GM10248 (cell line): ENCODE measurements around the gene TDRD12.
"Not testable (repeated sequence)": the region's sequence is repeated elsewhere in the genome, so short reads cannot be mapped to it uniquely, and the experiment has no call there.

Experiments used
- CTCF ChIA-PET: fragments of 300-600 bp; sonication (Branson Sonifier 250); formaldehyde crosslinking; extraction: SDS; loops from one replicate; lab custom pipeline; 2021; ENCODE audit warnings: antibody characterized with exemption; lab: Yijun Ruan, JAX
- POLR2A ChIA-PET: fragments of 350-650 bp; sonication (Branson Sonifier 250); formaldehyde crosslinking; extraction: SDS; loops from one replicate; lab custom pipeline; 2020; ENCODE audit warnings: antibody characterized with exemption; lab: Yijun Ruan, JAX
- DNase-seq: peaks from one replicate; pipeline ENCODE4 v3.0.0; 2012; ENCODE audit errors: extremely low spot score
- TF ChIP-seq, protein P1 (sequence below): IDR thresholded peaks from 2 replicates; pipeline ENCODE4 v1.5.1; 2012; ENCODE audit warnings: mild to moderate bottlenecking, low read depth; ENCODE audit errors: extremely low read depth, missing control alignments, control extremely low read depth

The TDRD12 gene

DNA sequence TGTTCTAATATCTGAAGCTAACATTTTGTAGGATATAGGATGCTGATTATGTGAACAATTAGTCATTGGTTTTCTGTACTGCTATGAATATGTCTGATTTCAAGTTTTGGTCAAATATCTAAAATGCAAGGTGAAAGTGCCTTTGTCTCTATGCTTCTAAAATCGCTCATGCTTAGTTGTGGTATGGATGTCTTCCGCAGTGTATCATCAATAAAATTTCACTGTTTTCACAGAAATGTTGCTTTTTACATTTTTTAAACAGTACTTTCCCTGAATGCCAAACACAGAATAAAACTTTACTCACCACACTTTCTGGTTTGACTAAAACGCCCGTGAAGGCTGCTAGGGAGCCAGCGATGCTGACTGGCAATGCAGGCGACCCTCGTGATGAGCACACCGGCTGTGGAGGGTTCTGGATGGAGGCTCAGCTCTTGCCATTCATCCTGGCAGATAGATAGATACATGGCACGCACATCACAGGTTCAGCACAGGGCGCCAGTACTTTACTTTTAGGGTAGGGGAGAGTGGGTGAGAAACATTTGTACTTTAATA, 109.9 kb downstream of the TDRD12 start:
- TF ChIP-seq, protein P1, sequence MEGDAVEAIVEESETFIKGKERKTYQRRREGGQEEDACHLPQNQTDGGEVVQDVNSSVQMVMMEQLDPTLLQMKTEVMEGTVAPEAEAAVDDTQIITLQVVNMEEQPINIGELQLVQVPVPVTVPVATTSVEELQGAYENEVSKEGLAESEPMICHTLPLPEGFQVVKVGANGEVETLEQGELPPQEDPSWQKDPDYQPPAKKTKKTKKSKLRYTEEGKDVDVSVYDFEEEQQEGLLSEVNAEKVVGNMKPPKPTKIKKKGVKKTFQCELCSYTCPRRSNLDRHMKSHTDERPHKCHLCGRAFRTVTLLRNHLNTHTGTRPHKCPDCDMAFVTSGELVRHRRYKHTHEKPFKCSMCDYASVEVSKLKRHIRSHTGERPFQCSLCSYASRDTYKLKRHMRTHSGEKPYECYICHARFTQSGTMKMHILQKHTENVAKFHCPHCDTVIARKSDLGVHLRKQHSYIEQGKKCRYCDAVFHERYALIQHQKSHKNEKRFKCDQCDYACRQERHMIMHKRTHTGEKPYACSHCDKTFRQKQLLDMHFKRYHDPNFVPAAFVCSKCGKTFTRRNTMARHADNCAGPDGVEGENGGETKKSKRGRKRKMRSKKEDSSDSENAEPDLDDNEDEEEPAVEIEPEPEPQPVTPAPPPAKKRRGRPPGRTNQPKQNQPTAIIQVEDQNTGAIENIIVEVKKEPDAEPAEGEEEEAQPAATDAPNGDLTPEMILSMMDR, result no peak
- CTCF ChIA-PET, result interaction anchor here (2.0 kb wide), 1 partner anchor 10 kb away, joined by 8 read pairs; no protein-coding TSS in a partner anchor
- no peak for DNase-seq
- POLR2A ChIA-PET, result no interaction called here

DNA sequence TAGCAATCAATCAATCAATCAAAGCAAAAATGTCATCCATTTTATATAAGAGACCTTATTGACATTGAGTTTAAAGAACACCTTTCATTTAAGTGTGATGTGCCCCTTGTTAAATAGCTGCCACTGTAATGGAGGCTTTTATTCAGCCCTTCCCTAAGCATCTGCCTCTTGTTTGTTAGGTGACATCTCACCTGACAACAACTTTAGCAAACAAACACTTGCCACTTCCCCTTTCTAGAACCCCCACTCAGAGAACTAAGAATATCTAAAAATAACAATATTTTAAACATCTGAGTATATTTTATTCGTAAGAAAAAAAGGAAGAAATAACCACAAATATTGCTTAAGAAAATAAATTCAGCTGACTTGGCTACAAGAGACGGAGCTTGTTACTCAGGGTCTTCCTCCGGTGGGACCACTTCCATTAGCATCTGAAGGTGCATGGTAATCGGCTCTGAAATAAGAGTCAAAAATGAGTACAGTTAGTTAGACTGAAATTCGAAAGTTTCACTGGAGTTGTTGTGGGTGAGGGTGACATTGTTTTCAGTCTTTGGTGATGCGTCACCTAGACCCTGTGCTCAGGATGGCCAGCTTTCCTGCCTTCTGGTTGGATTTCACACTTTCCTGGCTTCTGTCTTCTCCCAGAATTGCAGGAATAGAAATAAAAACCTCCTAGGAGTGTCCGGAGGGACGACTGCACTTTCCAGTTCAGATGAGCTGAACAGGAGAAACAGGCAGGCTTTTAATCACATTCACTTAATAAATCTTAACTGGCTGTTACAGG, 110.9 kb downstream of the TDRD12 start:
- ChIA-PET CTCF (no interaction called here), POLR2A (no interaction called here)
- TF ChIP-seq, protein P1, result no peak
- DNase-seq, result no peak

DNA sequence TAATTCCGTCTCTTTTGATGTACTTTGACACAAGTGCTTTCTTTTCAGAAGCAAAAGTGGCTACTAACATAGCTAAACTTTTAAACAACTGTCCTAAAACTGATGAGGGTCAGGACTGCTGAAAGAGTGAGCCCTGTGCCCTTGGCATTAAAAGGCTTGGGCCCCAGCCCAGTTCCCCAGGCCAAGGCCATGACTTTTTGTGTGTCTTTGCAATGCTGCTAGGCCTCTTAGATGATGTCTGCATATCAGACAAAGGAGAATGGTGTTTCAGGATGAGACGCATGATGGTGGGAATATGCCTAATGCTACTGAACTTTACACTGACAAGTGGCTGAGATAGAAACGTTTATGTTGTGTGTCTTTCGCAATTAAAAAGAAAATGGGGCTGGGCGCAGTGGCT, 112.0 kb downstream of the TDRD12 start:
- CTCF ChIA-PET, result no interaction called here
- TF ChIP-seq, protein P1, result no peak
- no peak for DNase-seq
- POLR2A ChIA-PET, result no interaction called here

DNA sequence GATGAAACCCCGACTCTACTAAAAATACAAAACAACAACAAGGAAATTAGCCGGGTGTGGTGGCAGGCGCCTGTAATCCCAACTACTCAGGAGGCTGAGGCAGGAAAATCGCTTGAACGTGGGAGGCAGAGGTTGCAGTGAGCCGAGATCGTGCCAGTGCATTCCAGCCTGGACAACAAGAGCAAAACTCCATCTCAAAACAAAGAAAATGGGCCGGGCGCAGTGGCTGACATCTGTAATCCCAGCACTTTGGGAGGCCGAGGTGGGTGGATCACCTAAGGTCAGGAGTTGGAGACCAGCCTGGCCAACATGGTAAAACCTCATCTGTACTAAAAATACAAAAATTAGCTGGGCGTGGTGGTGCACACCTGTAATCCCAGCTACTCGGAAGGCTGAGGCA, 112.5 kb downstream of the TDRD12 start:
- DNase-seq, CTCF ChIA-PET, POLR2A ChIA-PET: not testable (repeated sequence)

DNA sequence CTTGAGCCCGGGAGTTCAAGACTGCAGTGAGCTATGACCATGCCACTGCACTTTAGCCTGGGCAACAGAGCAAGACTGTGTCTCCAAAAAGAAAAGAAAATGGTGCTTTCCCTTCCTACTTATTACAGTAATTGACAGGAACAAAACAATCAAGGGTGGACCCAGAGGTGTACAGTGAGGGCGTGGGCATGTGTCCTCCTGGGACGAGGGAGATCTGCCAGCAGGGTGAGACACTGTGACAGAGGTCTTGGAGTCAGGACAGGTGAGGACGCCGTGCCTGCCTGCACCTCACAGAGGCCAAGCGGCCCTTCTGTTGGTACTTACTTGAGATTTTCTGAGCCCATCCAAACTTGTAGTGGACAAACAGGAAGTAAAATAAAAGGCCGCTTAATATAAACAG, 113.3 kb downstream of the TDRD12 start:
- CTCF ChIA-PET, DNase-seq, POLR2A ChIA-PET: not testable (repeated sequence)

DNA sequence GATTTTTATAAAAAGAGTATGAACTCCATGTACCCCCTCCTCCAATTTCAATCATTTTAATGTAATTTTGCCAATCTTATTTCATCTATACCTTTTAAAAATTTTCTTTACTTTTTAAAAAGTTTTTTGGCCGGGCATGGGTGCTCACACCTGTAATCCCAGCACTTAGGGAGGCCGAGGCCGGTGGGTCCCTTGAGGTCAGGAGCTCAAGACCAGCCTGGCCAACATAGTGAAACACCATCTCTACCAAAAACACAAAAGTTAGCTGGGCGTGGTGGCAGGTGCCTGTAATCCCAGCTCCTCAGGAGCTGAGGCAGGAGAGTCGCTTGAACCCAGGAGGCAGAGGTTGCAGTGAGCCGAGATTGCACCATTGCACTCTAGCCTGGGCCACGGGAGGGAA, 113.8 kb downstream of the TDRD12 start:
- CTCF ChIA-PET, DNase-seq, POLR2A ChIA-PET: not testable (repeated sequence)

DNA sequence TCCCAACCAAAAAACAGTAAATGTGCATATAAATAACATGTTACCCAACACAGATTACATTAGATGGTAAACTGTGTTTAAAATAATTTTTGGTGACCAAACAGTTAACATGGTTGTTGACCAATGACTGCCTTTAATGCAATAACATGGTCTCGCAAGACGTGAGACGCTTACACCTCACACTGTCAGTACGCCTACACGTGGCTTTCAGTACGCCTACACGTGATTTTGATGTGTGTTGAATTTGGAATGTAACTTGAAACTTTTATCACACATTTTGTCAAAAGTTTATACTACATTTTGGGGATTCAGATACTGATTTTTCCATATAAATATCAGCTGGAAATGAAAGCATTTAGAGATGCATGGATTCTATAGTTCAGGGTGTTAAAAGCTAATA, 118.0 kb downstream of the TDRD12 start:
- POLR2A ChIA-PET, result interaction anchor here (0.5 kb wide), 1 partner anchor 115 kb away, joined by 3 read pairs; no protein-coding TSS in a partner anchor
- TF ChIP-seq, protein P1, result no peak

DNA sequence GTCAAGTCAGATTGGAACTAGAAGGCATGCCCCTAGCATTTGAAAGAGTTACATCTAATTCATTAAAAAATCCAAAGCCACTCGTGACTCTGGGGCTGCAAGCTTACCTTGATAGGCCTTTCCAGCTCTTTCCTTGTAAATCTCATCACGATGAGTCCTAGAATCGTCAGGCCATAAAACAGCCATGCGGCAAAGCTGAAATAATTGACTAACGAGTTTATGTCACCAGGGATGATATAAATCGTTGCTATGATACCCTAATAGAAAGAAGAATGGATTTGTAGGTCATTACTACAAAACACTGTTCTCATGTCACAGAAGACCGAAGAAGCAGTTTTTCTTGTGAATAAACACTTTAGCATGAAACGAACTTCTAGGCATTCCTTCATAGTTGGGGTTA, 122.5 kb downstream of the TDRD12 start:
- no peak for DNase-seq
- POLR2A ChIA-PET, result no interaction called here
- CTCF ChIA-PET, result no interaction called here
- TF ChIP-seq, protein P1, result no peak

More for the DNA sequence above, 118.0 kb downstream of the TDRD12 start:
- no peak for DNase-seq
- CTCF ChIA-PET, result no interaction called here
